Spleen (tissue), 11 donors: ENCODE results near the gene CAMSAP2. TPM values are rescaled to one million over a fixed set of nuclear protein-coding genes. Genes with fewer than 3 reads are reported as not detected.

Experiments used
- DNase-seq: peaks from one replicate; pipeline ENCODE4 v3.0.0-alpha.2; 2020
- H3K27ac ChIP-seq, 8 donors: fragments of 200-600 bp; sonication (generic) in 7 of 8; 1 replicate in 4 of 8; 2 replicates in 4 of 8; pipeline versions ENCODE4 v1.5.0 to v1.8.0; 2016 to 2021; ENCODE audit warnings: inconsistent platforms in 4 of 8, mild to moderate bottlenecking in 4 of 8, moderate library complexity in 1 of 8
- H3K27me3 ChIP-seq, 7 donors: fragments of 200-600 bp; sonication (generic) in 6 of 7; replicated peaks in 1 of 7; 1 replicate in 4 of 7; 2 replicates in 3 of 7; pipeline versions ENCODE4 v1.5.0 to v1.8.0; 2016 to 2021; ENCODE audit warnings: inconsistent platforms in 3 of 7, mild to moderate bottlenecking in 1 of 7
- H3K36me3 ChIP-seq, 6 donors: fragments of 200-600 bp; sonication (generic) in 5 of 6; 1 replicate in 4 of 6; 2 replicates in 2 of 6; pipeline versions ENCODE4 v1.5.0 to v1.8.0; 2016 to 2021; ENCODE audit warnings: inconsistent platforms in 2 of 6
- H3K4me1 ChIP-seq, 6 donors: fragments of 200-600 bp; sonication (generic) in 5 of 6; 1 replicate in 3 of 6; 2 replicates in 3 of 6; pipeline versions ENCODE4 v1.5.0 to v1.8.0; 2016 to 2021; ENCODE audit warnings: inconsistent platforms in 3 of 6
- H3K4me3 ChIP-seq, 8 donors: fragments of 200-600 bp; sonication (generic) in 7 of 8; 1 replicate in 4 of 8; 2 replicates in 4 of 8; pipeline versions ENCODE4 v1.5.0 to v1.8.0; 2016 to 2021; ENCODE audit warnings: inconsistent platforms in 4 of 8, mild to moderate bottlenecking in 4 of 8, moderate library complexity in 2 of 8
- H3K9me3 ChIP-seq, 8 donors: fragments of 200-600 bp; sonication (generic) in 7 of 8; 1 replicate in 4 of 8; 2 replicates in 4 of 8; pipeline versions ENCODE4 v1.5.0 to v1.8.0; 2016 to 2021; ENCODE audit warnings: inconsistent platforms in 4 of 8
- POLR2A ChIP-seq, 3 donors: fragments of 450-650 bp; IDR thresholded peaks; one replicate each; pipeline ENCODE4 v1.5.1; 2017; ENCODE audit warnings: antibody characterized with exemption in 3 of 3, mild to moderate bottlenecking in 1 of 3
- POLR2AphosphoS5 ChIP-seq, 3 donors: sonication (generic); formaldehyde crosslinking; IDR thresholded peaks; one replicate each; pipeline ENCODE4 v1.5.1; 2017; ENCODE audit warnings: antibody characterized with exemption in 3 of 3
- WGBS, 5 donors: extraction: QIAGEN DNeasy Blood & Tissue Kit in 3 of 5; methylation state at CpG; one replicate each; pipeline versions ENCODE4 v1.1.5 to v1.1.7; 2013 to 2018; 5-methylcytosine and 5-hydroxymethylcytosine counted together
- intact Hi-C: fragments of 100-400 bp; cut with DNase I; formaldehyde crosslinking; loops from one replicate; pipeline ENCODE4 v1.15.0; 2023; ENCODE audit warnings: low total_unique reads
- polyA plus RNA-seq, 3 donors: library from polyadenylated mRNA; stranded (reverse); fragments of 200-250 nt; gene quantifications; one replicate each; pipeline ENCODE4 v1.2.1, GENCODE V29; 2013
- total RNA-seq, 7 donors: library from RNA; depleted of rRNA in 3 of 7; stranded (reverse); fragments of >200 nt in 3 of 7; fragmentation: NEBNext Ultra II Directional in 4 of 7; extraction: Animal tissue kit (Norgen Biotek cat#: 25700) in 4 of 7; gene quantifications; one replicate each; pipeline versions ENCODE4 v1.1.0 to v1.2.1, GENCODE V29; 2016 to 2021
- TF ChIP-seq, protein P1 (sequence below), 11 experiments: fragments of 200-600 bp in 7 of 11; fragments of 450-650 bp in 4 of 11; sonication (generic) in 4 of 11; IDR thresholded peaks in 8 of 11; conservative IDR thresholded peaks in 3 of 11; 1 replicate in 7 of 11; 2 replicates in 4 of 11; pipeline versions ENCODE4 v1.4.0 to v1.8.0; 2016 to 2021; ENCODE audit warnings: antibody characterized with exemption in 11 of 11, inconsistent platforms in 4 of 11, mild to moderate bottlenecking in 1 of 11
- donor health status: healthy with polysubstance abuse.
- donor health status: DM: no; HTN: no; CAD: no; lungs with moderate emphysema.
- donor health status: DM: no; HTN: no; CAD: no.
- donor health status: Bipolar disorder and iron deficiency.
- donor health status: healthy.
- donor health status: DM: no; HTN: no; CAD: no.
- donor health status: DM: yes; HTN: yes; CAD: no.

The CAMSAP2 gene
- total and polyA plus RNA-seq, 10 donors, result 2.1 to 24.7 (median 17.2) TPM

DNA sequence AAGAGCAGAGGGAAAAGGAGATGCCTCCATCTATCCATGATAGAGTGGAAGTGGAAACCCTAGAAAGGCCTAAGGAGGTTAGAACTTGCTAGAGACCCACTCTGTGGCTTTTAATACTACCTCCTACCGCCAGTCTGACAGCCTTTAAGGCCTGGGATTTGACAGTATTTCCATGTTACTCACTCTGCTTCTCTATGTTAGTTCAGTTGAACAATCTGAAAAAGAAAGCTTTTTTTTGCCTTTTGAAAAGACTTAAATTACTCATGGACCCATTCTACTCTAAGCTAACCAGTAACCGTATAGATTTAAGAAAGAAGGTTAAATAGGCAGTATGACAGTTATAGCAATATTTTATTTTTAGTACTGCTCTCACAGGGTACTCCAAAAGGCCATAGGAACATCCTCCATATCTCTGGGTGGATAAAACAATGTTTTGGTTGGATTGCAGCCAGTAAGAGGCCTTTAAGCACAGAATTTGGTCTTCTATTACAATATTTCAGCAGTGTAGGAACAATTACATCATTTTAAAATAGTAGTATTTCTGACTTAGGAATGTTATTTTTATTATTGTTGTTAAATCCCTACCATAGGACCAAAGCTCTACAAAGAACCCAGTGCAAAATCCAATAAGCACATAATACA lies 118.1 kb downstream of the CAMSAP2 start:
- Histone ChIP-seq H3K36me3 (peaks cover 0 to 55% (median 9%) of the 10 kb centered on the region in 6 donors), H3K9me3 (no peaks in the 10 kb centered on the region)
- intact Hi-C loops, result no loop called here

DNA sequence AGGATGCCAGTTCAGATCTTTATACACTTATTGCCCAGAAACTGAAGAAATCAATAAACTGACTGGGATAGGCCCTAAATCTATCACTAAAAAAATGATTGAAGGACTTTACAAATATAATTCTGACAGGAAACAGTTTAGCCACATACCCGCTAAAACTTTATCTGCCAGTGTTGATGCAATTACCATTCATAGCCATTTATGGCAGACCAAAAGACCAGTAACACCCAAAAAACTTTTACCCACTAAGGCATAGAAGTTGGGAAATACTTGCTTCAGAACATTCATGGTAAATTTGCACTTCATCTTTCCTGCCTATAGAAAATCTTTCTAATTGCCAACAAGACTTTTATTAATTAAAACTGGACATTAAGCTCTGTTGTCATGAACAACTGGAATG lies 119.1 kb downstream of the CAMSAP2 start:
- no peak for TF ChIP-seq POLR2AphosphoS5 (IDR thresholded peaks at IDR 0.05)
- TF ChIP-seq, protein P1, sequence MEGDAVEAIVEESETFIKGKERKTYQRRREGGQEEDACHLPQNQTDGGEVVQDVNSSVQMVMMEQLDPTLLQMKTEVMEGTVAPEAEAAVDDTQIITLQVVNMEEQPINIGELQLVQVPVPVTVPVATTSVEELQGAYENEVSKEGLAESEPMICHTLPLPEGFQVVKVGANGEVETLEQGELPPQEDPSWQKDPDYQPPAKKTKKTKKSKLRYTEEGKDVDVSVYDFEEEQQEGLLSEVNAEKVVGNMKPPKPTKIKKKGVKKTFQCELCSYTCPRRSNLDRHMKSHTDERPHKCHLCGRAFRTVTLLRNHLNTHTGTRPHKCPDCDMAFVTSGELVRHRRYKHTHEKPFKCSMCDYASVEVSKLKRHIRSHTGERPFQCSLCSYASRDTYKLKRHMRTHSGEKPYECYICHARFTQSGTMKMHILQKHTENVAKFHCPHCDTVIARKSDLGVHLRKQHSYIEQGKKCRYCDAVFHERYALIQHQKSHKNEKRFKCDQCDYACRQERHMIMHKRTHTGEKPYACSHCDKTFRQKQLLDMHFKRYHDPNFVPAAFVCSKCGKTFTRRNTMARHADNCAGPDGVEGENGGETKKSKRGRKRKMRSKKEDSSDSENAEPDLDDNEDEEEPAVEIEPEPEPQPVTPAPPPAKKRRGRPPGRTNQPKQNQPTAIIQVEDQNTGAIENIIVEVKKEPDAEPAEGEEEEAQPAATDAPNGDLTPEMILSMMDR (IDR thresholded peaks at IDR 0.05 in 8 of 11, conservative IDR thresholded peaks at IDR 0.05 in 3 of 11), result no peak
- no peak for TF ChIP-seq POLR2A (IDR thresholded peaks at IDR 0.05)
- Histone ChIP-seq H3K4me3 (no peak overlapping the region), H3K36me3 (peaks cover 0 to 53% (median 9%) of the 10 kb centered on the region in 6 donors), H3K27ac (no peak overlapping the region), H3K9me3 (no peaks in the 10 kb centered on the region), H3K4me1 (peaks cover 0 to 15% (median 10%) of the 10 kb centered on the region in 6 donors), H3K27me3 (no peaks in the 10 kb centered on the region)
- DNase-seq, result no peak
- intact Hi-C loops, result no loop called here
- 36 to 79% (median 55%) methylated on average over 1 of the region's 1 CpG for WGBS, 5 donors

More for the DNA sequence above, 118.1 kb downstream of the CAMSAP2 start:
- Histone ChIP-seq H3K27ac (no peak overlapping the region), H3K4me1 (peaks cover 0 to 8% (median 2%) of the 10 kb centered on the region in 6 donors), H3K4me3 (no peak overlapping the region), H3K27me3 (no peaks in the 10 kb centered on the region)
- TF ChIP-seq POLR2A (IDR thresholded peaks at IDR 0.05), result no peak
- TF ChIP-seq POLR2AphosphoS5 (IDR thresholded peaks at IDR 0.05), result no peak
- TF ChIP-seq, protein P1 (IDR thresholded peaks at IDR 0.05 in 8 of 11, conservative IDR thresholded peaks at IDR 0.05 in 3 of 11), result no peak
- DNase-seq, result no peak
- WGBS, 5 donors, result 69 to 81% (median 78%) methylated on average over 2 of the region's 2 CpGs

DNA sequence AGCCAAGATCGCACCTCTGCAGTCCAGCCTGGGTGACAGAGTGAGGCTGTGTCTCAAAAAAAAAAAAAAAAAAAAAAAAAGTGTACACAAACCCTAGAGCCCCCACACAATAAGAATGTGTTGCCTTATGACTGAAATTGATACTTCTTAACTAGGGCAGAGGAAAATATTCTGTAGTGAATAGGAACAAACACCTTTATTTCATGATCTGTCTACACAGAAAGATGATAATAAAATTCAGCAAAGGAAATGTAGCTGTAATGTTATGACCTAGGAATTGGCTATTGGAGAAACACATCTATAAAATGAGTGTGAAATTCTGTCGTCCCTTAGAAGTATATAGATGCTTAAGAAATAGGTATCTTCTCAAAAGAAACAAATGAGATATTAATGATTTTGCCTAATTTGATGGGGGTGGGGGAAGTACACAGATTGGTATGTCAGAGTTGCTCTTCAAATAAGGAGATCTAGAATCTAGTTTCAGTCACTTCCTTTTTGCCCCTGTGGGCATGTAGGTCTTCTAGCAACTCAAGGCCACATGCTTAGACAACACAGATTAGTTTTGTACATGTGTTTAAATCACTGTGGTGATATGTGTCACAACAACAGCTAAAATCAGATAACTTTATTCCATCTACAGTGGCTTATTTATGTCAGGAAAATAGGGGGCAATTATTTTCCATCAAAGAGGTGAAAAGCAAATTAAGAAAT lies 123.4 kb downstream of the CAMSAP2 start:
- no peak for TF ChIP-seq POLR2A (IDR thresholded peaks at IDR 0.05)
- TF ChIP-seq, protein P1 (IDR thresholded peaks at IDR 0.05 in 8 of 11, conservative IDR thresholded peaks at IDR 0.05 in 3 of 11), result no peak
- TF ChIP-seq POLR2AphosphoS5 (IDR thresholded peaks at IDR 0.05), result no peak
- H3K9me3 ChIP-seq, result no peaks in the 10 kb centered on the region
- no peaks in the 10 kb centered on the region for H3K27me3 ChIP-seq
- peaks cover 0 to 33% (median 11%) of the 10 kb centered on the region in 6 donors for H3K4me1 ChIP-seq
- H3K36me3 ChIP-seq, result peaks cover 0 to 23% (median 0%) of the 10 kb centered on the region in 6 donors
- intact Hi-C loops, result no loop called here
- H3K27ac ChIP-seq, result peak overlapping the region in 2 of 8 donors; percentile 26 to 43
- H3K4me3 ChIP-seq, result no peak overlapping the region
- no peak for DNase-seq
- 63 to 80% (median 74%) methylated on average over 2 of the region's 2 CpGs for WGBS, 5 donors
